ENCODE data around the gene LRIG1. TPM values are rescaled to one million over a fixed set of nuclear protein-coding genes. Genes with fewer than 3 reads are reported as not detected.

The LRIG1 gene
- total RNA-seq, 5 donors from 2014 or later (not counting 1 experiment from before 2014, with no cell fraction given) = 33.5 to 49.8 (median 41.1) TPM

DNA sequence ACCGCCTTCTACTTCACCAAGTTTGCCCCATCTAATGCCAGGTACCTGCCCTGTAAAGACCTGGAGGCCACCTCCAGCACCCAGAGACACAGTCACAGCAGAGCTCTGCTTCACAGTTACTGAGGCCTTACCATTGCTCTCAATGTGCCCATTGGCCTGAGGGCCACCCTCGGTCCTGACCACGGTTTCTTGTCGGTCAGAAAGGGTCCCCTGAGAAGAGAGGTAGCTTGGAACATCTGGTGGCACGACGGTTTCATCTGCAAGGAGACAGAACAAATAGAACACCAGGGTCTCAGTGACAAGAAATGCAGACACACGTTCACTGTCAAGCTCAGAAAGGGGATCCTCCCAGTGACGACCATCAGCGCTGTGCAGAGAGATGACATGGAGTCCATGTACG, 118.7 kb downstream of the LRIG1 start:
- H3K4me1 Mint-ChIP-seq = peaks cover 13 to 29% (median 23%) of the 10 kb centered on the region in 3 donors
- peak overlapping the region in 1 of 2 donors; percentile 25 for H3K27ac Mint-ChIP-seq
- H3K27me3 Mint-ChIP-seq = no peaks in the 10 kb centered on the region
- ChIA-PET POLR2A (no interaction called here), CTCF (interaction anchor here in 1 of 2 donors (0.6 kb wide), 1 partner anchor 48 kb away, joined by 3 read pairs; no protein-coding TSS in a partner anchor)
- peaks cover 0 to 16% of the 10 kb centered on the region in 2 experiments for H3K4me1 ChIP-seq (ENCODE audit: control insufficient read depth in 1 of 2, extremely low read depth in 1 of 2, insufficient read depth in 2 of 2, low read length in 2 of 2)
- H3K36me3 Mint-ChIP-seq = peaks cover 90% of the 10 kb centered on the region
- WGBS (ENCODE audit: insufficient coverage) = 99% methylated on average over 10 of the region's 10 CpGs
- H3K4me3 ChIP-seq (ENCODE audit: control insufficient read depth in 1 of 2, extremely low read depth in 1 of 2, low read length in 1 of 2) = no peak overlapping the region
- H3K9me3 Mint-ChIP-seq = no peaks in the 10 kb centered on the region
- H3K4me3 Mint-ChIP-seq = no peak overlapping the region
- peaks cover 33 to 96% of the 10 kb centered on the region in 2 donors for H3K36me3 ChIP-seq (ENCODE audit: control insufficient read depth in 2 of 2, extremely low read depth in 1 of 2, insufficient read depth in 1 of 2, low read length in 1 of 2)
- no peaks in the 10 kb centered on the region for H3K27me3 ChIP-seq (replicated peaks in 1 of 2; ENCODE audit: control insufficient read depth in 2 of 2, extremely low read depth in 1 of 2, insufficient read depth in 2 of 2, low read length in 1 of 2)
- DNase-seq (no peak), ATAC-seq (replicated peaks in 1 of 4) (no peak)
- H3K27ac ChIP-seq (ENCODE audit: low read length) = no peak overlapping the region
- H3K9me3 ChIP-seq = no peaks in the 10 kb centered on the region

DNA sequence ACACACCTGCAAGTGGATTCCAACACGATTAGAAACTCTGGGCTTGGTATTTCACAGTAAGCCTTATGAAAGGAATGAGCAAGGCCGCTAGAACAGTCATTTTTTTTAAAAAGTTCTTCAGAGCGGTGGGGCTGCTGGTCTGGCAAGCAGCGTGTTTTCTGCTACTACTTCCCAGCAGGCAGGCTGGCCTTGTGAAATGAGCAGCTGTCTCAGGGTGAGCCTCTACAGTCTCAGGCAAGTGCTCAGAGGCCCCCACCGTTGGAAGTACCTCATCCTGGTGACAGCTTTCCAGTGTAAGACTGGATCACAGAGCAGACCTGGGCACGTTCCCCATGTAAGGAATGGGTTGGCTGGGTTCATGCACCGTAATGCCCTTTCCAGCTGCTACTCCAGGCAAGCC, 119.2 kb downstream of the LRIG1 start:
- DNase-seq (no peak), ATAC-seq (replicated peaks in 1 of 4) (no peak)
- POLR2A ChIA-PET = no interaction called here

GRCh38 chr3:66380200-66380932, 120.5 kb downstream of the LRIG1 start:
- Mint-ChIP-seq H3K27me3 (no peaks in the 10 kb centered on the region), H3K36me3 (peaks cover 89% of the 10 kb centered on the region), H3K27ac (peak overlapping the region in 1 of 2 donors; percentile 24), H3K4me3 (no peak overlapping the region), H3K9me3 (no peaks in the 10 kb centered on the region), H3K4me1 (peaks cover 11 to 27% (median 22%) of the 10 kb centered on the region in 3 donors)
- Histone ChIP-seq H3K27me3 (replicated peaks in 1 of 2; ENCODE audit: control insufficient read depth in 2 of 2, extremely low read depth in 1 of 2, insufficient read depth in 2 of 2, low read length in 1 of 2) (no peaks in the 10 kb centered on the region), H3K9me3 (no peaks in the 10 kb centered on the region), H3K27ac (ENCODE audit: low read length) (no peak overlapping the region), H3K36me3 (ENCODE audit: control insufficient read depth in 2 of 2, extremely low read depth in 1 of 2, insufficient read depth in 1 of 2, low read length in 1 of 2) (peaks cover 28 to 96% of the 10 kb centered on the region in 2 donors), H3K4me3 (ENCODE audit: control insufficient read depth in 1 of 2, extremely low read depth in 1 of 2, low read length in 1 of 2) (no peak overlapping the region), H3K4me1 (ENCODE audit: control insufficient read depth in 1 of 2, extremely low read depth in 1 of 2, insufficient read depth in 2 of 2, low read length in 2 of 2) (peaks cover 0 to 14% of the 10 kb centered on the region in 2 experiments)
- DNase-seq = no peak
- ChIA-PET POLR2A (no interaction called here), CTCF (interaction anchor here (0.5 to 1.1 kb wide), 2 partner anchors 83 to 104 kb away, joined by 3 to 11 read pairs; no protein-coding TSS in a partner anchor)
- 94% methylated on average over 18 of the region's 26 CpGs for WGBS (ENCODE audit: insufficient coverage)
- no peak for ATAC-seq (replicated peaks in 1 of 4)

More for the DNA sequence above, 119.2 kb downstream of the LRIG1 start:
- CTCF ChIA-PET = interaction anchor here in 1 of 2 donors (0.6 kb wide), 1 partner anchor 48 kb away, joined by 3 read pairs; no protein-coding TSS in a partner anchor
- H3K4me1 ChIP-seq (ENCODE audit: control insufficient read depth in 1 of 2, extremely low read depth in 1 of 2, insufficient read depth in 2 of 2, low read length in 2 of 2) = peaks cover 0 to 14% of the 10 kb centered on the region in 2 experiments
- H3K27me3 ChIP-seq (replicated peaks in 1 of 2; ENCODE audit: control insufficient read depth in 2 of 2, extremely low read depth in 1 of 2, insufficient read depth in 2 of 2, low read length in 1 of 2) = no peaks in the 10 kb centered on the region
- H3K27ac ChIP-seq (ENCODE audit: low read length) = no peak overlapping the region
- no peak overlapping the region for H3K4me3 Mint-ChIP-seq
- H3K36me3 Mint-ChIP-seq = peaks cover 90% of the 10 kb centered on the region
- H3K4me3 ChIP-seq (ENCODE audit: control insufficient read depth in 1 of 2, extremely low read depth in 1 of 2, low read length in 1 of 2) = no peak overlapping the region
- H3K27me3 Mint-ChIP-seq = no peaks in the 10 kb centered on the region
- WGBS (ENCODE audit: insufficient coverage) = 92% methylated on average over 5 of the region's 7 CpGs
- H3K36me3 ChIP-seq (ENCODE audit: control insufficient read depth in 2 of 2, extremely low read depth in 1 of 2, insufficient read depth in 1 of 2, low read length in 1 of 2) = peaks cover 33 to 96% of the 10 kb centered on the region in 2 donors
- H3K27ac Mint-ChIP-seq = no peak overlapping the region
- peaks cover 11 to 29% (median 23%) of the 10 kb centered on the region in 3 donors for H3K4me1 Mint-ChIP-seq
- H3K9me3 Mint-ChIP-seq = no peaks in the 10 kb centered on the region
- no peaks in the 10 kb centered on the region for H3K9me3 ChIP-seq

DNA sequence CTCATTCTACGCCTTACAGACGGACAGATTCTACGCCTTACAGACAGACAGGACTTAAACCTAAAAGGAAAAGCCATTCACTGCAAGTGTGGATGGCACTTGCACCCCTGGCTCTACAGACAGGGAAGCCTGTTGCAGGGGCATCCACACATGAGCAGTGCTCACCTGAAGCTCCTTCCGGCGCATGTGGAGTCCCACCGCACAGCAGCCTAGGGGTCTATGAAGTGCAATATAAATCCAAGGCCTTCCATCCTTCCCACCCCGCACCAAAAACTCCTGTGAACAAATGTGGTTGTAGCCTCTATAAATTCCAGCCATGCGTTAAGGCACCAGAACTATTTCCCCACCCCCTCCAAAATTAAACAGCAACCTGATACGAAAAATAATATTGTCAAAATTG, 121.3 kb downstream of the LRIG1 start:
- POLR2A ChIA-PET = interaction anchor here in 1 of 2 donors (0.8 kb wide), 1 partner anchor 160 kb away, joined by 4 read pairs; no protein-coding TSS in a partner anchor
- no peak overlapping the region for H3K4me3 ChIP-seq (ENCODE audit: control insufficient read depth in 1 of 2, extremely low read depth in 1 of 2, low read length in 1 of 2)
- 100% methylated on average over 6 of the region's 9 CpGs for WGBS (ENCODE audit: insufficient coverage)
- ATAC-seq (replicated peaks in 1 of 4) (no peak), DNase-seq (no peak)
- CTCF ChIA-PET = interaction anchor here (1.0 to 2.4 kb wide), 4 partner anchors 15 to 125 kb away, joined by 3 to 13 read pairs (median 9); no protein-coding TSS in a partner anchor
- H3K4me1 ChIP-seq (ENCODE audit: control insufficient read depth in 1 of 2, extremely low read depth in 1 of 2, insufficient read depth in 2 of 2, low read length in 2 of 2) = peaks cover 0 to 14% of the 10 kb centered on the region in 2 experiments
- Mint-ChIP-seq H3K27me3 (no peaks in the 10 kb centered on the region), H3K27ac (peak overlapping the region; percentile 33 to 50), H3K4me1 (peaks cover 11 to 27% (median 22%) of the 10 kb centered on the region in 3 donors), H3K9me3 (no peaks in the 10 kb centered on the region), H3K4me3 (no peak overlapping the region), H3K36me3 (peaks cover 84% of the 10 kb centered on the region)
- peaks cover 26 to 92% of the 10 kb centered on the region in 2 donors for H3K36me3 ChIP-seq (ENCODE audit: control insufficient read depth in 2 of 2, extremely low read depth in 1 of 2, insufficient read depth in 1 of 2, low read length in 1 of 2)
- no peak overlapping the region for H3K27ac ChIP-seq (ENCODE audit: low read length)
- H3K9me3 ChIP-seq = no peaks in the 10 kb centered on the region
- no peaks in the 10 kb centered on the region for H3K27me3 ChIP-seq (replicated peaks in 1 of 2; ENCODE audit: control insufficient read depth in 2 of 2, extremely low read depth in 1 of 2, insufficient read depth in 2 of 2, low read length in 1 of 2)

- WGBS (ENCODE audit: insufficient coverage) = 80% methylated on average over 3 of the region's 5 CpGs
- H3K4me3 Mint-ChIP-seq = peak overlapping the region in 1 of 3 donors; percentile 2
- Histone ChIP-seq H3K36me3 (ENCODE audit: control insufficient read depth in 2 of 2, extremely low read depth in 1 of 2, insufficient read depth in 1 of 2, low read length in 1 of 2) (peaks cover 14 to 81% of the 10 kb centered on the region in 2 donors), H3K9me3 (no peaks in the 10 kb centered on the region), H3K4me1 (ENCODE audit: control insufficient read depth in 1 of 2, extremely low read depth in 1 of 2, insufficient read depth in 2 of 2, low read length in 2 of 2) (peaks cover 0 to 14% of the 10 kb centered on the region in 2 experiments), H3K27me3 (replicated peaks in 1 of 2; ENCODE audit: control insufficient read depth in 2 of 2, extremely low read depth in 1 of 2, insufficient read depth in 2 of 2, low read length in 1 of 2) (no peaks in the 10 kb centered on the region), H3K4me3 (ENCODE audit: control insufficient read depth in 1 of 2, extremely low read depth in 1 of 2, low read length in 1 of 2) (no peak overlapping the region), H3K27ac (ENCODE audit: low read length) (peak overlapping the region; percentile 73)
- peaks cover 77% of the 10 kb centered on the region for H3K36me3 Mint-ChIP-seq
- no peaks in the 10 kb centered on the region for H3K9me3 Mint-ChIP-seq
- ATAC-seq (replicated peaks in 1 of 4) = peak; percentile 27 to 69 (median 42)
- peak overlapping the region; percentile 91 to 94 for H3K27ac Mint-ChIP-seq
- peaks cover 11 to 27% (median 22%) of the 10 kb centered on the region in 3 donors for H3K4me1 Mint-ChIP-seq
- no peaks in the 10 kb centered on the region for H3K27me3 Mint-ChIP-seq
- CTCF ChIA-PET = interaction anchor here (0.6 to 2.4 kb wide), 33 partner anchors 9 to 444 kb away, joined by 3 to 29 read pairs (median 5); no protein-coding TSS in a partner anchor
- POLR2A ChIA-PET = interaction anchor here in 1 of 2 donors (2.2 kb wide), 1 partner anchor 76 kb away, joined by 6 read pairs; no protein-coding TSS in a partner anchor
- peak in 31 of 35 experiments; percentile 18 to 70 (median 41) for DNase-seq
Observed at GRCh38 chr3:66378256-66378655, 122.6 kb downstream of the LRIG1 start.

GRCh38 chr3:66377800-66378199, 123.0 kb downstream of the LRIG1 start:
- Histone ChIP-seq H3K27ac (ENCODE audit: low read length) (peak overlapping the region; percentile 73), H3K4me3 (ENCODE audit: control insufficient read depth in 1 of 2, extremely low read depth in 1 of 2, low read length in 1 of 2) (no peak overlapping the region), H3K36me3 (ENCODE audit: control insufficient read depth in 2 of 2, extremely low read depth in 1 of 2, insufficient read depth in 1 of 2, low read length in 1 of 2) (peaks cover 14 to 81% of the 10 kb centered on the region in 2 donors), H3K27me3 (replicated peaks in 1 of 2; ENCODE audit: control insufficient read depth in 2 of 2, extremely low read depth in 1 of 2, insufficient read depth in 2 of 2, low read length in 1 of 2) (no peaks in the 10 kb centered on the region), H3K4me1 (ENCODE audit: control insufficient read depth in 1 of 2, extremely low read depth in 1 of 2, insufficient read depth in 2 of 2, low read length in 2 of 2) (peaks cover 0 to 14% of the 10 kb centered on the region in 2 experiments), H3K9me3 (no peaks in the 10 kb centered on the region)
- peak in 5 of 35 experiments; percentile 5 to 42 (median 26) for DNase-seq
- WGBS (ENCODE audit: insufficient coverage) = 77% methylated on average over 3 of the region's 5 CpGs
- H3K4me3 Mint-ChIP-seq = peak overlapping the region in 1 of 3 donors; percentile 2
- H3K4me1 Mint-ChIP-seq = peaks cover 11 to 27% (median 23%) of the 10 kb centered on the region in 3 donors
- H3K36me3 Mint-ChIP-seq = peaks cover 80% of the 10 kb centered on the region
- ChIA-PET CTCF (interaction anchor here (0.6 to 2.4 kb wide), 32 partner anchors 9 to 444 kb away, joined by 3 to 29 read pairs (median 5); no protein-coding TSS in a partner anchor), POLR2A (interaction anchor here in 1 of 2 donors (2.2 kb wide), 1 partner anchor 76 kb away, joined by 6 read pairs; no protein-coding TSS in a partner anchor)
- H3K27ac Mint-ChIP-seq = peak overlapping the region; percentile 91 to 94
- no peaks in the 10 kb centered on the region for H3K27me3 Mint-ChIP-seq
- ATAC-seq (replicated peaks in 1 of 4) = peak; percentile 55 to 76 (median 62)
- H3K9me3 Mint-ChIP-seq = no peaks in the 10 kb centered on the region

All from T-cell (primary cell).